ENCODE data around the gene OR2C1.

OR2C1 gene

DNA sequence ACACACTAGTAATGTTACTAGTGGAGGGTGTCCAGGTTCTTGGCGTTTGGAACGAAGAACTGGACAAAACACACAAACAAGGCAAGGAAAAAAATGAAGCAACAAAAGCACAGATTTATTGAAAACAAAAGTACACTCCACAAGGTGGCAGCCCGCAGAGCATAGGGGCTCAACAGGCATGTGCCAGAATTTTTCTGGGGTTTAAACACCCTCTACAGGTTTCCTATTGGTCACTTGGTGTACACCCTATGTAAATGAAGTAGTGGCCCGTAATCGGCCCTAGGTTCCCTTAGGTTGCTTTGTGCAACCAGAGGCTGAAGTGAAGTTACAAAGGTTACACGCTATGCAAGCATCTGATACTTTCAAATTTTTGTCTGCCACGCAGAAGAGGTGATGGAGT is 8.1 kb downstream of the OR2C1 start:
- no peak overlapping the region for H3K9ac ChIP-seq (ENCODE audit: low read depth, low read length)
- H3K4me1 ChIP-seq (ENCODE audit: insufficient read depth, low read length) = no peaks in the 10 kb centered on the region
- H3K36me3 ChIP-seq (ENCODE audit: insufficient read depth, low read length) = no peaks in the 10 kb centered on the region
- H3K9me3 ChIP-seq (ENCODE audit: control insufficient read depth, insufficient read depth, low read length) = 0 out of 2 replicates have a peak, but pooled peaks cover 4% of the 10 kb centered on the region

DNA sequence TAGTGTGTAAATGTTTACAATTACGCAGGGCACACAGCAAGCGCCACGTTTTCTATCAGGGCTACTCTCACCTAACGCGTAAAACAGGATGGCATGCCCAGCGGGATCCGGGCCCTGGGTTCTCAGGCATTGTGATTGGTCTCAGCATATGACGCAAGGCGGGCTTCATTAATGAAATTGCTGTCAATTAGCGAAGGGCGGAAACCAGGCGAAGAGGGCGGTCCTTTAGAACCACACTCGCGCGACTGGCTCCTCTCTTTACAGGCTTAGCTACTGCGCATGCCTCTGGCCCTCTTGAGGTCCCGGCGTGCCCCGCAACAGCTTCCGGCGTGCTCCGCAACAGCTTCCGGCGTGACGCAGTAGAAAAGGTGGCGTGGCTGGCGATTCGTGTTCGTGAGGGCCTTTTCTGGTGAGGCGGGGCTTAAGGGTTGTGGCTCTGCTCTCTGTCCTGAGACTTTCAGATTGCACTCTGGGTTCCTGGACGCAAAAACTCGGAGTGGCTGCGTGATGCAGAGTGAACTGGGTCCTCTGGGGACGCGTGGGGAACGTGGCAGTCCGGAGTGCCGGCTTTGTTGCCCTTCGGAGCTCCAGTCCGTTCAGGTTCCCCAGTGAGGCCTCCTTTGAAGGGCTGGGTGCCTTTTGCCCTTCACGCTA is 9.2 kb downstream of the OR2C1 start:
- Histone ChIP-seq H3K4me1 (ENCODE audit: insufficient read depth, low read length) (no peaks in the 10 kb centered on the region), H3K9ac (ENCODE audit: low read depth, low read length) (no peak overlapping the region), H3K36me3 (ENCODE audit: insufficient read depth, low read length) (no peaks in the 10 kb centered on the region), H3K9me3 (ENCODE audit: control insufficient read depth, insufficient read depth, low read length) (0 out of 2 replicates have a peak, but pooled peaks cover 4% of the 10 kb centered on the region)

DNA sequence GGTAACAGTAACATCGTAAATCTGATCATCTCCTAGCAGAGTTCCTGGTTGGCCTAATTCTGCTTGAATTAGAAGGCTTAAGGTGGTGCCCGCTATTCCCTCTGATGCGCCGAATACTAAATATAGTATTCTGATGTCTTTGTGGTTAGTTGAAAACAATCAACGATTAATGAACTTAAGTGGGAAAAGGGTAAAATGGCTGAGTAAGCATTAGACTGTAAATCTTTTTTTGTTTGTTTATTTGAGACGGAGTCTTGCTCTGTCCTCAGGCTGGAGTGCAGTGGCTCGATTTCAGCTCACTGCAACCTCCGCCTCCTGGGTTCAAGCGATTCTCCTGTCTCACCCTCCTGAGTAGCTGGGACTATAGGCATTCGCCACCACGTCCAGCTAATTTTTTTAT is 13.4 kb downstream of the OR2C1 start:
- no peaks in the 10 kb centered on the region for H3K36me3 ChIP-seq (ENCODE audit: insufficient read depth, low read length)
- H3K4me1 ChIP-seq (ENCODE audit: insufficient read depth, low read length) = no peaks in the 10 kb centered on the region
- 0 out of 2 replicates have a peak, but pooled peaks cover 4% of the 10 kb centered on the region for H3K9me3 ChIP-seq (ENCODE audit: control insufficient read depth, insufficient read depth, low read length)
- no peak overlapping the region for H3K9ac ChIP-seq (ENCODE audit: low read depth, low read length)

DNA sequence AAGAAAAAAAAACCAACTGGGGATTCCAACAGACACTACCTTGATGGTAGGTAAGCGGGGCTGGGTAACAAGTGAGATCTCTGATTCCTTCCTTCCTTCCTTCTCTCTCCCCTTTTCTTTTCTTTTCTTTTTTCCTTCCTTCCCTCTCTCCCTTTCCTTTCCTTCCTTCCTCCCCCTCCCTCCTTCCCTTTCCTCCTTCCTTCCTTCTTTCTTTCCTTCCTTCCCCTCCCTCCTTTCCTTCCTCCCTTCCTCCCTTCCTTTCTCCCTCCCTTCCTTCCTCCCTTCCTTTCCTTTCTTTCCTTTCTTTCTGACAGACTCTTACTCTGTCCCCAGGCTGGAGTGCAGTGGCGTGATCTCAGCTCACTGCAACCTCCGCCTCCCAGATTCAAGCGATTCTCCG is 20.0 kb downstream of the OR2C1 start:
- H3K36me3 ChIP-seq (ENCODE audit: insufficient read depth, low read length) = no peaks in the 10 kb centered on the region
- H3K4me1 ChIP-seq (ENCODE audit: insufficient read depth, low read length) = no peaks in the 10 kb centered on the region
- peaks cover 11% of the 10 kb centered on the region for H3K9me3 ChIP-seq (ENCODE audit: control insufficient read depth, insufficient read depth, low read length)
- H3K9ac ChIP-seq (ENCODE audit: low read depth, low read length) = no peak overlapping the region

DNA sequence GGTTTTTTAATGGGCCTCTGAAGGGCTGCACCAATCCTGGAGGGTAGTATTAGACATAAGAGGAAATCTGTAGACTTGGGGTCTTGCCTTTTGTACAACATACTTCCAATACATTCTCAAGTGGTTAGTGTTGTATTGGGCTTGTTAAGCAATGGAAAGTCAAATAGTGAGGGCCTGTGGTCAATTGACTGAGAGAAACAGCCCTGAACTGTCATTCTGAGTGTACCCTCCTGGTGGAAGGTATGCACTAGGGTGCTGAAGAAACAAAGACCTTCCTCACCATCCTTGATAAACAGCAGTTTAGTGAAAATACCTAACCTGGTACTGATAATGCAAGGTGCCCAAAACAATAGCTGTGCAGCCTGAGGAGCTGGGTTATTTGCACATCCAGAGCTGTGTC is 22.2 kb downstream of the OR2C1 start:
- peaks cover 7% of the 10 kb centered on the region; the same call in 1 of the 2 replicates for H3K36me3 ChIP-seq (ENCODE audit: insufficient read depth, low read length)
- H3K9ac ChIP-seq (ENCODE audit: low read depth, low read length) = no peak overlapping the region
- no peaks in the 10 kb centered on the region for H3K4me1 ChIP-seq (ENCODE audit: insufficient read depth, low read length)
- peaks cover 24% of the 10 kb centered on the region for H3K9me3 ChIP-seq (ENCODE audit: control insufficient read depth, insufficient read depth, low read length)

DNA sequence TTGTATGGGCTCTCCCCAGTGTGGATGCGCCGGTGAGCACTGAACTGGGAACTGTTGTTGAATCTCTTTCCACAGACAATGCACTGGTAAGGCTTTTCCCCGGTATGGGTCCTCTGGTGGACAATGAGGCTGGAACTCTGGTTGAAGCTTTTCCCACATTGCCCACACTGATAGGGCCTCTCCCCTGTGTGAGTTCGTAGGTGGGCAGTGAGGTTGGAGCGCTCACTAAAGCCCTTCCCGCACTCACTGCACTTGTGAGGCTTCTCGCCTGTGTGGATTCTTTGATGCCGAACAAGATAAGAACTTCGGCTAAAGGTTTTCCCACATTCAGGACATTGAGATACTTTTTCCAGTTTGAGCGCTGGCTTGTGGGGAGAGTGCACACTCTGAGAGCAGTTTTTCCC is 27.4 kb downstream of the OR2C1 start:
- Histone ChIP-seq H3K36me3 (ENCODE audit: insufficient read depth, low read length) (peaks cover 16% of the 10 kb centered on the region), H3K9ac (ENCODE audit: low read depth, low read length) (no peak overlapping the region), H3K9me3 (ENCODE audit: control insufficient read depth, insufficient read depth, low read length) (peaks cover 51% of the 10 kb centered on the region), H3K4me1 (ENCODE audit: insufficient read depth, low read length) (no peaks in the 10 kb centered on the region)

DNA sequence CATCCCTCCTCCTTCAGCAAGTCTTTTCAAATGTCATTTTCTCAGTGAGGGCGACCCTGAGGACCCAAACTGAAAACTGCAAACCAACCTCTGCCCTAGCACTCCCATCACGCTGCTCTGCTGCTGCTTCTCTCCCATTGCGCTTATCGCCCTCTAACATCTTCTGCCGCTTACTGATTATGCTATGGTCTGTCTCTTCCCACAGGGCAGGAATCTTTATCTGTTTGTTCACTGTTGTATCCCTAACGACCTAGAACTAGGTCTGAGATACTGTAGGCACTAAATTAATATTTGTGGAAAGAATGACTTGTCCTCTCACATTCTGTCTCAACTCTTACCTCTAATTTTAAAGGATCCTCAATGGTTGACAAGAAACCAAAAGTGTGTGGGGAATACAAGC is 32.6 kb downstream of the OR2C1 start:
- Histone ChIP-seq H3K36me3 (ENCODE audit: insufficient read depth, low read length) (peaks cover 13% of the 10 kb centered on the region), H3K9ac (ENCODE audit: low read depth, low read length) (no peak overlapping the region), H3K4me1 (ENCODE audit: insufficient read depth, low read length) (no peaks in the 10 kb centered on the region), H3K9me3 (ENCODE audit: control insufficient read depth, insufficient read depth, low read length) (peaks cover 23% of the 10 kb centered on the region)

DNA sequence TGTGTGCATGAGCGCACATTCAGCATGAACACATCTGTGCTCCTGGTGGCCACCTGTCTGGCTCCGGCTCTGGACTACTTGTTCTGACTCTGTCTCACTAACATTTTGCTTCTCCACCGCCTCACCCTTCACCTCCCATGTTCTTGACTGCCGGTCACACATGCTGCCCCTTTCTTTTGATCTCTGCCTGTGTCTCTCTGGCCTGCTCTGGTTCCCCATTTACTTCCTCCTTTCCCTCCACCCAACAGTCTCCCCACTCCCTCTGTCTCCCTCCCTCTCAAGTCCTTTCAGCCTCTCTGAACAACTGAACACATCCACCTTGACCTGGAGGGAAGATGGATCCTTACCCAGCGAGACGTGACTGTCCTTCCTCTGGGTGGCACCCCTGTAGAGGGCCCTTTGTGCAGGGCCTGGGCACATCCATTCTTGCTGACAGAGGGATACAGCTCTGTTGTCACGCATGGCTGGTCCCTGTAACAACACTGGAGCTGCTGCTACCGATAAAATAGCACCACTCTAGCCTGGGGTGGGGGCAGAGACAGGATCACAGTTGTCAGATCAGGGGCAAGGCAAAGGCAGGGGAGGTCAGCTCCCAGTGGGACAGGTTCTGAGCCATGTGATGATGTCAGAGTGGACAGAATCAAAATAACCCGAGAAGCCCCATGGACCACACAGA is 34.1 kb downstream of the OR2C1 start:
- Histone ChIP-seq H3K9me3 (ENCODE audit: control insufficient read depth, insufficient read depth, low read length) (peaks cover 8% of the 10 kb centered on the region; the same call in 1 of the 2 replicates), H3K36me3 (ENCODE audit: insufficient read depth, low read length) (peaks cover 13% of the 10 kb centered on the region), H3K9ac (ENCODE audit: low read depth, low read length) (no peak overlapping the region)

DNA sequence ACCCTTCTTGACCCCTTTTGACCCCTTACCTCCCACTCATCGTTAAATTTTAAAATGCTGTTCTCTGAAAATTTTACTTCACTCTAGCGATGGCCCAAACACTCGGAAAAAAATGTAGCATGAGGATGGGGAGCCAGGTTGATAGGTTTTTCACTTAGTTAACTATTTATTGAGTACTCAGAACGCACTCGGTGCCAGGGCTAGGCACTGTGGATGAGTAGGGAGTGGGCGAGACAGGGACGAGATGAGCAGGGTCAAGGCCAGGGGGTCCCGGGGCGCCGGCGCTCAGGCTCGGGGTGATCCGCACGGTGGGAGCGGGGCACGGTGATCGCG is 44.7 kb downstream of the OR2C1 start:
- Histone ChIP-seq H3K9me3 (ENCODE audit: control insufficient read depth, insufficient read depth, low read length) (peaks cover 9% of the 10 kb centered on the region), H3K36me3 (ENCODE audit: insufficient read depth, low read length) (peaks cover 14% of the 10 kb centered on the region), H3K4me1 (ENCODE audit: insufficient read depth, low read length) (no peaks in the 10 kb centered on the region)

More for the DNA sequence above, 34.1 kb downstream of the OR2C1 start:
- no peaks in the 10 kb centered on the region for H3K4me1 ChIP-seq (ENCODE audit: insufficient read depth, low read length)

DNA sequence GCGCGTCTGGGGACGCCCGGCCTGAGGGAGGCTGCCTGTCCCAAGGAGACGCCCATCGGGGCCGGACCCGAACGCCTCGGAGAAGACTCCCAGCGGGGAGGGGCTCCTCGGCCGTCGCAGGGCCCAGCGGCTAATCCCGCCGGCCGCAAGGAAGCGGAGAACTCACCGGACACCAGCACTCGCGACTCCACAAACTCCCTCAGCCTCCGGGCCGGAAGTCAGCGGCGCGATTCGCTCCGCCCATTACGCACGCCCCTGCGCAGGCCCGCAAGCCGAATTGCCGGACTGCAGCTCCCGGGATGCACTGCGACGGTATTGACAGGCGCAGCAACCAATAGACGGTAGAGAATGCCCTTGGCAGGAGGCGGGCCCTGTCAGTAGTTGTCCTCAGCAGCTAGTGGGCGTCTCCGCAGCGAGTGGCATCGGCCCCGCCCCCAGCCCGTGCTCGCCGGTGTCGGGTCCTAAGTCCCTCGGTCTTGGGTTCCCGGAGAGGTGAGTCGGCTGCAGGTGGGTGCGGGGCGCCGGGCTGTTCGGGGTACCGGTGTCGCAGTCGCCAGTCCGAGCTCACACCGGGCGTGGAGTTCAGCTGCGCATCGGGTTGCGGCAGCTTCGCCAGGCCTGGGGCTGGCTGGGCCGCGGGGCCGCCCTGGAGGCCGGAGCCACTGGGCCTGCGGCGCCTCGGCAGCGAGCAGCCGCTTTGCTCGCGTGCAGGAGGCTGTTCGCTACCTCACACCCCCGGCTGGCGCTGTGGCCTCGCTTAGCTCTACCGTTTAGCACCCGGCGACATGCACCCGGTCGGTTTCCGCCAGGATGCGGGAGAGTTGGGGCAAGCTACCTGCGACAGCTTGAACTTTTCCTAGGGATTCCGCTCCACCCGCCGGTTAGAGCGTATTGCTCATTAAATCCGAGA is 45.3 kb downstream of the OR2C1 start, which contains the start of the genes ZNF174 and ZSCAN32:
Gene ZNF174, plus strand, starts transcription at position 437 of the 910 bp plus-strand sequence. CDS start 790 bp downstream, outside the sequence.
Gene ZSCAN32, minus strand, starts transcription at position 226 of the 910 bp plus-strand sequence. CDS start 3,447 bp downstream, outside the sequence.
- Histone ChIP-seq H3K9ac (ENCODE audit: low read depth, low read length) (peak within 1 kb of the TSS; percentile 64), H3K36me3 (ENCODE audit: insufficient read depth, low read length) (peaks cover 15% of the 10 kb centered on the region), H3K4me1 (ENCODE audit: insufficient read depth, low read length) (no peaks in the 10 kb centered on the region), H3K9me3 (ENCODE audit: control insufficient read depth, insufficient read depth, low read length) (peaks cover 10% of the 10 kb centered on the region)

More for the DNA sequence above, 44.7 kb downstream of the OR2C1 start:
- peak overlapping the region; percentile 64 for H3K9ac ChIP-seq (ENCODE audit: low read depth, low read length)

DNA sequence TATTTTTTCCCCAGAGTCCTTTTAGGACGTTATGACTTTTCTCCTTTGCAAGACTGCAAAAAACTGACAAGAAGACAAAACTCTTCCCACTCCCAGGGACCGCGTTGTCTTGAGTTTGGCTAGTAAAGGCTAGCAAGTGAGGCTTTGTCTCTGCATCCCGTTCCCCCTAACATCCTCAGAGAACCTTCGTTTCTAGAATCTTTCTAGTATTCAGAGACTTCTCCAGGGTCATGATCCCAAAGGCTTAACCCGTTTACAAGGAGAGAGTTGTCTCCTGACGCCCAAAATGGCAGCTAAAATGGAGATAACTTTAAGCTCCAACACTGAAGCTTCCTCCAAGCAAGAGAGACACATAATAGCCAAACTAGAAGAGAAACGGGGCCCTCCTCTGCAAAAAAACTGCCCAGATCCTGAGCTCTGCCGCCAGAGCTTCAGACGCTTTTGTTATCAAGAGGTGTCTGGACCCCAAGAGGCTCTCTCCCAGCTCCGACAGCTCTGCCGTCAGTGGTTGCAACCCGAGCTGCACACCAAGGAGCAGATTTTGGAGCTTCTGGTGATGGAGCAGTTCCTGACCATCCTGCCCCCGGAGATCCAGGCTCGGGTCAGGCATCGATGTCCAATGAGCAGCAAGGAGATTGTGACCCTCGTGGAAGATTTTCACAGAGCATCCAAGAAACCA is 46.2 kb downstream of the OR2C1 start:
- Histone ChIP-seq H3K9ac (ENCODE audit: low read depth, low read length) (peak overlapping the region; percentile 64), H3K4me1 (ENCODE audit: insufficient read depth, low read length) (no peaks in the 10 kb centered on the region), H3K36me3 (ENCODE audit: insufficient read depth, low read length) (peaks cover 14% of the 10 kb centered on the region), H3K9me3 (ENCODE audit: control insufficient read depth, insufficient read depth, low read length) (peaks cover 15% of the 10 kb centered on the region)
